AG10803 (cell line): ENCODE results near the gene SHC3.
A peak's percentile ranks its signal among the peaks of the same experiment; 100 is the strongest.

Source experiments
- DNase-seq: peaks from one replicate; pipeline ENCODE4 v3.0.0; 2010; ENCODE audit warnings: low read depth
- H3K4me3 ChIP-seq: 2 replicates; pipeline ENCODE4 v1.5.1; 2011; ENCODE audit warnings: mild to moderate bottlenecking, low read length, control low read depth
- TF ChIP-seq, protein P1 (sequence below): conservative IDR thresholded peaks from 2 replicates; pipeline ENCODE4 v1.5.1; 2011; ENCODE audit warnings: mild to moderate bottlenecking, low read length, control low read depth, inconsistent platforms

SHC3 gene

DNA sequence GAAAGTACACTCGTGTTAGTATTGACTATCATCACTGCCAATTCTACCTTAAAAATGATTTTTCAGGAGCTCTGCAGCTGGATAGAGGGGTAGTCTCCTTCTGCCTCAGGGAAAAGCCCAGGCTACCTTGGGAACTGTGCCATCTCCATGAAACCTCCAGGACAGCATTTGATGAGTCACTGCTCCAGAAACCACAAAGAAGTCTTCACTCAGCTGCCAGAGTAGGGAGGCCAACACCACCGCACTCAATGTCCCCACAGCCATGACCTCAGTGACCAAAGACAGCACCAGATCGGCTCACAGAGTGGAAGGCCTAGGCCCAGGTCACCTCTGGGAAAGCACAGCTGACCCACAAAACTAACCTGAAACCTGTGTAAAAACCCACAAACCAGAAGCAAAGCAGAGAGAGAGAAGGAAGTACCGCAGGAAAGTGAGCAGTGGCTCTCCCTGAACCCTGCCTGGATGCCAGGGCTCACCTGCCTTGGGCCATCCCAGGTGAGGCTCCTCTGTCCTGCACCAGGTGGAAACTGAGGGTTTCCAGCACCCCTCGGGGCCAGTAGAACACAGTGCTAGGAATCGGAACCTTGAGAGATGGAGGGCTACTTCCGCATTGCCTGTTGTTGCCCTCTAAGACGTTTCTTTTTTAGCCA, 157.3 kb downstream of the SHC3 start:
- TF ChIP-seq, protein P1, sequence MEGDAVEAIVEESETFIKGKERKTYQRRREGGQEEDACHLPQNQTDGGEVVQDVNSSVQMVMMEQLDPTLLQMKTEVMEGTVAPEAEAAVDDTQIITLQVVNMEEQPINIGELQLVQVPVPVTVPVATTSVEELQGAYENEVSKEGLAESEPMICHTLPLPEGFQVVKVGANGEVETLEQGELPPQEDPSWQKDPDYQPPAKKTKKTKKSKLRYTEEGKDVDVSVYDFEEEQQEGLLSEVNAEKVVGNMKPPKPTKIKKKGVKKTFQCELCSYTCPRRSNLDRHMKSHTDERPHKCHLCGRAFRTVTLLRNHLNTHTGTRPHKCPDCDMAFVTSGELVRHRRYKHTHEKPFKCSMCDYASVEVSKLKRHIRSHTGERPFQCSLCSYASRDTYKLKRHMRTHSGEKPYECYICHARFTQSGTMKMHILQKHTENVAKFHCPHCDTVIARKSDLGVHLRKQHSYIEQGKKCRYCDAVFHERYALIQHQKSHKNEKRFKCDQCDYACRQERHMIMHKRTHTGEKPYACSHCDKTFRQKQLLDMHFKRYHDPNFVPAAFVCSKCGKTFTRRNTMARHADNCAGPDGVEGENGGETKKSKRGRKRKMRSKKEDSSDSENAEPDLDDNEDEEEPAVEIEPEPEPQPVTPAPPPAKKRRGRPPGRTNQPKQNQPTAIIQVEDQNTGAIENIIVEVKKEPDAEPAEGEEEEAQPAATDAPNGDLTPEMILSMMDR, result no peak
- DNase-seq, result peak; percentile 89

DNA sequence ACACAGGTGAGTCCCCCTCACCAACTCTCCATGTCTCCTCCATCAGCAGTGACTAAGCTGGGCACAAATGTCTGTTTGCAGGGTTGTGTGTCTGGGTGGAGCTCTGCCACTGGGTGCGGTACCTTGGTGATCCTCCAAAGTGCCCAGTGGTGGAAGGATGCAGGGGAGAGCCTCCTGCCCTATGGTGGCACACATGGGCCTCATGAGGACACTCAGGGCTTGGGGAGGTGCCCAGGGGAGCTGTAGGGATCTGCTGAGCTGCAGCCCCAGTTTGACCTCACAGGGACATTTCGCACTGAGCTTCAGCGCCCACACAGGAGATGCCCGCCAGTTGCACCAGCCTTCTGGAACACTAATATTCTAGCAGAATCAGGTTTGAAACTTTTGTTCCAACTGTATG, 157.9 kb downstream of the SHC3 start:
- TF ChIP-seq, protein P1, result no peak
- no peak for DNase-seq
- no peak overlapping the region for H3K4me3 ChIP-seq

More for the DNA sequence above, 157.3 kb downstream of the SHC3 start:
- no peak overlapping the region for H3K4me3 ChIP-seq

DNA sequence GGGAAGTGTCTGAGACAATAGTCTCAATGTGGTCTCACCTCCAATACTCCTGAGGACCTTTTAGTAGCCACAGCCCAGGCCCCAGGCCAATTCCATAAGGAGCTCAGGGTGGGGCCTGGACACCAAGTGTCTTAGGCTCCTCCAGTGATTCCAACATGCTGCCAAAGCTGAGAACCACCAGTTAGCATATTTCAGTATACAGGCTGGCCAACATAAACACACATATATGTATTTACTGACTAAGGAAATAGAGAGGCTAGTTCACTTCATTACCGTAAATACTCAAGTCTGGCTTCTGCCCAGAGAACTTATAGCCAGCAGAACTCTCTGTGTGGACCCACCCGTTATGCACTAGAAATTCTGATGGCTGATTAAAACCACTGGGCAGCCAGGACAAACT, 163.3 kb downstream of the SHC3 start:
- TF ChIP-seq, protein P1, result no peak
- DNase-seq, result no peak

DNA sequence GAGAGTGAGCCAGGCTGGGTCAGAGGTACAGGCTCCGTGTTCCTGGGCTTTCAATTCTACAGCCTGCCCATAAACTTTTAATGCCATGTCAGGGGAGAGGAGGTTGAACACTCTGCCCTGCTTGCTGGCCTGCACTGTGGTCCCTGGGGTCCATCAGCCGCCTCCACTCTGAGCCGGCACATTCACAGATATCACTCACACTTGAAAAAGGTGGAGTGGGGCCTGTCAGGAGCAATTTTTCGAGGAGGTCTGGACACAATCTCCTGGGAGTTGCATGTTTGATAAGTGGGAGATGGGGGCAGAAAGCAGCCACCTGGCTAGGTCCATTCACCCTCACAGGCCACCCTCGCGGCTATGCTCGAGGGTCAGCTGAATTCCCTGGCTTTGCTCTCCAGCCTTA, 164.5 kb downstream of the SHC3 start:
- no peak overlapping the region for H3K4me3 ChIP-seq
- TF ChIP-seq, protein P1, result no peak
- no peak for DNase-seq

More for the DNA sequence above, 163.3 kb downstream of the SHC3 start:
- no peak overlapping the region for H3K4me3 ChIP-seq

DNA sequence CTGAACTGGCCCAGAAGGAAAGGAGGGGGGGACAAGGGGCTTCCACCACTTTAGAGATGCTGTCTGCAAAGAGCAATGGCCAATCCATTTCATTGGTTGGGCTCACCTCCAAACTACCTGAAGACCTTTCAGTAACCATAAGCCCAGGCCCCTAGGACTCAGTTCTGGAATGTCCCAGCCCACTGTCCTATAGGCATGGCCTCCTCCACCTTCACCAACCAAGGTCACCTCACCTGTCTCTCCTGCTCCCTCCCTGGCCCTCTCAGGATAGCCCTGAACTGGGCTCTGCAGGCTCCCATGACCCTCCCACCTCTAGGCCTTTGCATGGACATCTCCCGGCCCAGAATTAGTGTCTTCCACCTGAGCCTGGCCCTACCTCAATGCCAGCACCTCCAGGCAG, 165.0 kb downstream of the SHC3 start:
- TF ChIP-seq, protein P1, result no peak
- H3K4me3 ChIP-seq, result no peak overlapping the region
- no peak for DNase-seq

DNA sequence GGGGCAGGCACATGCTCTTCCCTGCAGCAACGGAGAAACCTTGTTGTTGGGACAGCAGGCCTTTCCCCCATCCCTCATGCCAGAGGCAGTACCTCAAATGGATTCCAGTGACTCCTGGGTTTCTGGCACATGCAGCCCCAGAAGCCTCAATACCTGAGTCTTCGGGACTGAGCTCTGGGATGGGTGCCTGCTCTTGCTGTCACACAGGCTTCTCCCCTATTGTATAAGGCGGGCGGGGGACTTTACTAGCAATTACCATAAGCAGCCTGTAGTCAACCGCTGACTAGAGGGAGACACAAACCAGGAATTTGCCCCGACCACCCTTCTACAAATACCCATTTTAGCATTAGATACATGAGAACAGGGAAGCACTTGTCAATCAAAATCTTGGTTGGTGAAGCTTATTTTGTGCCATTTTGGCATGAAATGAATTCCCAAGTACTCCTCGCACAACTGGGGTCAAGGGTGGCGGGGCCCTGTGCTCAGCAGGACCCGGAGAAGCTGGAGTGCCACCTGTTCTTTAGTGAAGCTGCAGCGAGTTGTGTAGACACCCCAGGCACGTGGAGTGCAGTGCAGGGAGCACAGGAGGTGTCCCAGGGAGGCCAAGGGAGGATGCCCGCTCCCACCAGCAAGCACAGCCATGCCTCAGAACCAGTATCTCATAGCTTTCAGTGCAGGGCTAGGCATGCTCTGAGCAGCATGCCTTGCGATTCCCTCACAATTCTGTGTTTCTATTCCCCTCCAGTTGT, 166.2 kb downstream of the SHC3 start:
- no peak for DNase-seq
- H3K4me3 ChIP-seq, result no peak overlapping the region
- TF ChIP-seq, protein P1, result no peak

DNA sequence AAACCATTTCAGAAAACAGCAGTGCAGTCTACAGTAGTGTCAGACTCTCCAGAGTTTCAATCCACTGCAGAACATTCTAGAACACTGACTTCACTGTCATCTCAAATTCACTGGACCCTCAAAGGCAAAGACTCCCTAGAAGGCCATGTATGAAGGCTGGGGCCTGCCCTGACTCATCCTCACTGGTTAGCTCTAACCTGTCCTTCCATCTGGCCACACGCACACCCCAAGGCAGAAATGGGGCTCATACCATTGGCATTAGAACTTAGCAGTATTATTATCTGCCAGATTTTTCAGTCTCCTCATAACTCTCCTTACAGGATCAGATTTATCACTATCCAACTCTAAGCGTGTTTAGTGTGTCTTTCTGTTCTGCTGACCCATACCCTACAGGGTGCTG, 166.9 kb downstream of the SHC3 start:
- H3K4me3 ChIP-seq, result no peak overlapping the region
- TF ChIP-seq, protein P1, result no peak
- no peak for DNase-seq
